Vagina (tissue), 2 donors: Measurements from ENCODE around the gene KAT7.

Source experiments
- CTCF ChIP-seq, 3 experiments: fragments of 450-650 bp in 2 of 3; fragments of 200-600 bp in 1 of 3; sonication (generic) in 1 of 3; IDR thresholded peaks; one replicate each; pipeline ENCODE4 v1.5.1; 2017 to 2019; ENCODE audit warnings: antibody characterized with exemption in 3 of 3, mild to moderate bottlenecking in 2 of 3, moderate library complexity in 2 of 3
- POLR2A ChIP-seq, 2 donors: fragments of 450-650 bp; IDR thresholded peaks; one replicate each; pipeline ENCODE4 v1.6.1; 2017; ENCODE audit warnings: antibody characterized with exemption in 2 of 2, mild to moderate bottlenecking in 2 of 2, moderate library complexity in 2 of 2
- POLR2AphosphoS5 ChIP-seq, 2 donors: sonication (generic); formaldehyde crosslinking; IDR thresholded peaks; one replicate each; pipeline ENCODE4 v1.9.0; 2017; ENCODE audit warnings: antibody characterized with exemption in 2 of 2, mild to moderate bottlenecking in 2 of 2, low read depth in 1 of 2; ENCODE audit not compliant: insufficient read depth in 1 of 2

- no peak for TF ChIP-seq CTCF (IDR thresholded peaks at IDR 0.05)
- no peak for TF ChIP-seq POLR2AphosphoS5 (IDR thresholded peaks at IDR 0.05; ENCODE audit: insufficient read depth in 1 of 2, low read depth in 1 of 2)
- no peak for TF ChIP-seq POLR2A (IDR thresholded peaks at IDR 0.05)
Observed at GRCh38 chr17:49809056-49809455, 20.6 kb downstream of the KAT7 start.
